Breast epithelium (tissue), 4 donors: ENCODE measurements around the gene GSTT4. TPM values are rescaled to one million over a fixed set of nuclear protein-coding genes. Genes with fewer than 3 reads are reported as not detected.
"Not testable (repeated sequence)": the region's sequence is repeated elsewhere in the genome, so short reads cannot be mapped to it uniquely, and the experiment has no call there.

Source experiments
- DNase-seq, 2 donors: peaks; one replicate each; pipeline ENCODE4 v3.0.0-alpha.2; 2019; ENCODE audit warnings: low spot score in 2 of 2
- H3K27ac ChIP-seq, 2 donors: fragments of 200-600 bp; sonication (generic) in 1 of 2; one replicate each; pipeline ENCODE4 v1.5.1; 2016 to 2019; ENCODE audit warnings: mild to moderate bottlenecking in 1 of 2
- H3K27me3 ChIP-seq, 2 donors: fragments of 200-600 bp; sonication (generic) in 1 of 2; one replicate each; pipeline versions ENCODE4 v1.5.1 to v1.6.0; 2017 to 2019; ENCODE audit warnings: control low read depth in 1 of 2, mild to moderate bottlenecking in 1 of 2
- H3K36me3 ChIP-seq: fragments of 200-600 bp; one replicate; pipeline ENCODE4 v1.5.1; 2019
- H3K4me1 ChIP-seq, 2 donors: fragments of 200-600 bp; sonication (generic); one replicate each; pipeline ENCODE4 v1.5.1; 2016 to 2019; ENCODE audit warnings: control low read depth in 1 of 2
- H3K4me3 ChIP-seq, 3 donors: fragments of 200-600 bp; sonication (generic); 1 replicate in 2 of 3; 2 replicates in 1 of 3; pipeline ENCODE4 v1.5.1; 2016 to 2019; ENCODE audit warnings: mild to moderate bottlenecking in 3 of 3, moderate library complexity in 2 of 3
- H3K9me3 ChIP-seq, 2 donors: fragments of 200-600 bp; sonication (generic) in 1 of 2; one replicate each; pipeline ENCODE4 v1.5.1; 2016 to 2019; ENCODE audit warnings: control low read depth in 1 of 2
- POLR2A ChIP-seq: fragments of 450-650 bp; IDR thresholded peaks from one replicate; pipeline ENCODE4 v1.6.1; 2016; ENCODE audit warnings: antibody characterized with exemption, mild to moderate bottlenecking, moderate library complexity
- POLR2AphosphoS5 ChIP-seq, 3 donors: sonication (generic); formaldehyde crosslinking; IDR thresholded peaks; one replicate each; pipeline ENCODE4 v1.6.1; 2017; ENCODE audit warnings: antibody characterized with exemption in 3 of 3
- intact Hi-C: fragments of 100-400 bp; cut with DNase I; formaldehyde crosslinking; loops from one replicate; pipeline ENCODE4 v1.15.1; 2023; ENCODE audit warnings: low total_unique reads
- total RNA-seq, 3 donors: library from RNA; depleted of rRNA; stranded (reverse); fragments of >200 nt; gene quantifications; one replicate each; pipeline ENCODE4 v1.1.0, GENCODE V29; 2016
- TF ChIP-seq, protein P1 (sequence below), 3 donors: fragments of 450-650 bp; IDR thresholded peaks; one replicate each; pipeline ENCODE4 v1.5.1; 2016 to 2017; ENCODE audit warnings: antibody characterized with exemption in 3 of 3, mild to moderate bottlenecking in 3 of 3, moderate library complexity in 3 of 3

Gene GSTT4
- total RNA-seq, 3 donors from 2014 or later: not detected

DNA sequence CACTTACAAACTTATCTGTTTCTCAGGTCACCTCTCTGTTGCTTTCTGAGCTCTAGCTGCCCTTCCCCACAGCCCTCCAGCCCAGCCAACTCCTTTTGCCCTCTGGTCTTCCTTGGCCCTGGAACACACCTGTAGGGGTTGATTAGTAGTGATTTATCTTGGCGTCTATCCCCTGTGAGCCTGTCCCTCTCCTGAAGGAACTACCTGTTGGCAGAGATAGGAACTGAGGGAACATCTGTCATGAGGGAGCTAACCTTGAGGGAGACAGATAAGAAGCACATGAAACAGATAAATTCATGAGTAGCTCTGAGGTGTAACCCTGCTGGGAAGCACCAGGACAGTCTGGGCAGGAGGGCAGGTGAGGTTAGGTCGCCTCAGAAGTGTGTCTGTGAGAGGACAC lies 44.7 kb upstream of the GSTT4 start:
- Histone ChIP-seq H3K9me3 (no peaks in the 10 kb centered on the region), H3K4me3 (no peak overlapping the region), H3K4me1 (no peaks in the 10 kb centered on the region), H3K36me3 (no peaks in the 10 kb centered on the region), H3K27me3 (no peaks in the 10 kb centered on the region), H3K27ac (no peak overlapping the region)
- no peak for DNase-seq
- TF ChIP-seq POLR2AphosphoS5 (IDR thresholded peaks at IDR 0.05): no peak
- TF ChIP-seq POLR2A: no peak
- TF ChIP-seq, protein P1, sequence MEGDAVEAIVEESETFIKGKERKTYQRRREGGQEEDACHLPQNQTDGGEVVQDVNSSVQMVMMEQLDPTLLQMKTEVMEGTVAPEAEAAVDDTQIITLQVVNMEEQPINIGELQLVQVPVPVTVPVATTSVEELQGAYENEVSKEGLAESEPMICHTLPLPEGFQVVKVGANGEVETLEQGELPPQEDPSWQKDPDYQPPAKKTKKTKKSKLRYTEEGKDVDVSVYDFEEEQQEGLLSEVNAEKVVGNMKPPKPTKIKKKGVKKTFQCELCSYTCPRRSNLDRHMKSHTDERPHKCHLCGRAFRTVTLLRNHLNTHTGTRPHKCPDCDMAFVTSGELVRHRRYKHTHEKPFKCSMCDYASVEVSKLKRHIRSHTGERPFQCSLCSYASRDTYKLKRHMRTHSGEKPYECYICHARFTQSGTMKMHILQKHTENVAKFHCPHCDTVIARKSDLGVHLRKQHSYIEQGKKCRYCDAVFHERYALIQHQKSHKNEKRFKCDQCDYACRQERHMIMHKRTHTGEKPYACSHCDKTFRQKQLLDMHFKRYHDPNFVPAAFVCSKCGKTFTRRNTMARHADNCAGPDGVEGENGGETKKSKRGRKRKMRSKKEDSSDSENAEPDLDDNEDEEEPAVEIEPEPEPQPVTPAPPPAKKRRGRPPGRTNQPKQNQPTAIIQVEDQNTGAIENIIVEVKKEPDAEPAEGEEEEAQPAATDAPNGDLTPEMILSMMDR (IDR thresholded peaks at IDR 0.05): no peak
- intact Hi-C loops: loop anchor here (10.0 kb wide), 1 partner anchor 465 kb away; no protein-coding TSS in a partner anchor

DNA sequence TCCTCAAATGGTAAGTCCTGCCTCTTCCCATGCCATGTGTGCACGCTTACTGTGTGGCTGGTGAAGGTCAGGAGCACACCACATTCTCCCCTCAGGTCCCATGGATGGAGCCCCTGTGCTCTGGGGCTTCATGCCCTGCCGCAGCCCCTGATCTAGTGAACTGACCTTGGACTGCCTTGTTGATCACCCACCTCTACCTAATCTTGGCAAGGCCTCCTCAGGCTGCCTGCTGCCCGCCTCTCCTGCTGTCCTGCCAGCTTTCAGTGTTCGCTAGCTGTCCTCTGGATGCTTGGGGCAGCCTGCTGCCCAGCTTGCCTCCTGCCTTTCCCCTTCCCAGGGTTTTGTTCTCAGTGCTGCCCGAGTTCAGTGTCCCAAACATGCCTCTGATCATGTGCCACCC lies 44.0 kb upstream of the GSTT4 start:
- no peaks in the 10 kb centered on the region for H3K27me3 ChIP-seq
- H3K9me3 ChIP-seq: no peaks in the 10 kb centered on the region
- TF ChIP-seq POLR2AphosphoS5 (IDR thresholded peaks at IDR 0.05) (no peak), POLR2A (no peak)
- TF ChIP-seq, protein P1 (IDR thresholded peaks at IDR 0.05): no peak
- no peak overlapping the region for H3K4me3 ChIP-seq
- intact Hi-C loops: no loop called here
- H3K27ac ChIP-seq: no peak overlapping the region
- H3K36me3 ChIP-seq: no peaks in the 10 kb centered on the region
- DNase-seq: no peak
- H3K4me1 ChIP-seq: no peaks in the 10 kb centered on the region

DNA sequence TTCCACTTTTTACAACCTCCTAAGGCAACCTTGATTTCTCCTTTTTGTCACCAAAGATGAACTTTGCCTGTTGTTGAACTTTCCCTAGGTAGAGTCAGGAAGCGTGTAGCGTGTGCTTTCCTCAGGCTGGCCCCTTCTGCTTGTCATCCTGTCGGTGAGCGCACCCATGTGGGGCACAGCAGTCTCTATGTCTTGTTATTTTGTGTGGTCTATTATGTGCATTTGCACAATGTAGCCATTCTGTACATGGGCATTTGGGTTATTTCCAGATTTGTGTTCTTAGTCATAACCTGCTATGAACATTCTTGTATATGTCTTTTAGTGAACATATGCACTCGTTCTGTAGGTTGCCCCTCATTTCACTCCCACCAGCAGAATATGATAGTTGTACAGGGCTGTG lies 40.8 kb upstream of the GSTT4 start:
- H3K27me3 ChIP-seq: no peaks in the 10 kb centered on the region
- no peaks in the 10 kb centered on the region for H3K9me3 ChIP-seq
- TF ChIP-seq POLR2A (no peak), POLR2AphosphoS5 (IDR thresholded peaks at IDR 0.05) (no peak)
- TF ChIP-seq, protein P1 (IDR thresholded peaks at IDR 0.05): no peak
- no peak overlapping the region for H3K4me3 ChIP-seq
- H3K4me1 ChIP-seq: no peaks in the 10 kb centered on the region
- H3K27ac ChIP-seq: no peak overlapping the region
- H3K36me3 ChIP-seq: no peaks in the 10 kb centered on the region
- intact Hi-C loops: no loop called here
- no peak for DNase-seq

DNA sequence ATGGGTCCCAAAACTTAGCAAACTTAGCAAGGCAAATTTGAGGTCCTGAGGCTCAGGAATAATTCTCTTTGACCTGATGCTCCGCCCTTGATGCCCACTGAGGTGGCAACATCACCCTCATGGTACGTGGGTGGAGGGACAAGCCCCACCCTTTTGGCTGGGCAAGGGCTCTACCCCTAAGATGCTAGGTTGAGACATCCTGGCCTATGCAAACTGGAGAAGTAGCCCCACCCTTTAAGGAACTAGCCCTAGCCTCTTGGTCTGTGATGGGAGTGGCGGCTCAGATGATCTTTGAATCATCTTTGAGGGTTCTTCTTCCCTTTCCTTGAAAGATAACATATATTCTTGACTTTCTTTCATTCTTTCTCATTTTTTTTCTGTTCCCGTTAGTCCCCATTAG lies 38.7 kb upstream of the GSTT4 start:
- no peaks in the 10 kb centered on the region for H3K36me3 ChIP-seq

DNA sequence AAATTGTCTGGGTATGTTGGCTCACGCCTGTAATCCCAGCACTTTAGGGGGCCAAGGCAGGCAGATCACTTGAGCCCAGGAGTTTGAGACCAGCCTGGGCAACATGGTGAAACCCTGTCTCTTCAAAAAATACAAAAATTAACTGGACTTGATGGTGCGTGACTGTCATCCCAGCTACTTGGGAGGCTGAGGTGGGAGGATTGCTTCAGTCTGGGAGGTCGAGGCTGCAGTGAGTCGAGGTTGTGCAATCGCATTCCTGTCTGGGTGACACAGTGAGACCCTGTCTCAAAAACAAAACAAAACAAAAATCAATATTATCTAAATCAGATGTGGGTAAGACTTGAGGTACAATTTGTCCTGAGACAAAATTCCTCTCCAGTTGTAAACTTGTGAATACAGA lies 38.2 kb upstream of the GSTT4 start:
- H3K4me3 ChIP-seq, H3K36me3 ChIP-seq, H3K27ac ChIP-seq, DNase-seq, H3K27me3 ChIP-seq, H3K4me1 ChIP-seq, intact Hi-C loops, H3K9me3 ChIP-seq: not testable (repeated sequence)

More for the DNA sequence above, 38.7 kb upstream of the GSTT4 start:
- Histone ChIP-seq H3K4me1 (no peaks in the 10 kb centered on the region), H3K4me3 (no peak overlapping the region), H3K27me3 (no peaks in the 10 kb centered on the region), H3K9me3 (no peaks in the 10 kb centered on the region), H3K27ac (no peak overlapping the region)
- no peak for DNase-seq
- no peak for TF ChIP-seq POLR2AphosphoS5 (IDR thresholded peaks at IDR 0.05)
- TF ChIP-seq POLR2A: no peak
- TF ChIP-seq, protein P1 (IDR thresholded peaks at IDR 0.05): no peak
- intact Hi-C loops: no loop called here

DNA sequence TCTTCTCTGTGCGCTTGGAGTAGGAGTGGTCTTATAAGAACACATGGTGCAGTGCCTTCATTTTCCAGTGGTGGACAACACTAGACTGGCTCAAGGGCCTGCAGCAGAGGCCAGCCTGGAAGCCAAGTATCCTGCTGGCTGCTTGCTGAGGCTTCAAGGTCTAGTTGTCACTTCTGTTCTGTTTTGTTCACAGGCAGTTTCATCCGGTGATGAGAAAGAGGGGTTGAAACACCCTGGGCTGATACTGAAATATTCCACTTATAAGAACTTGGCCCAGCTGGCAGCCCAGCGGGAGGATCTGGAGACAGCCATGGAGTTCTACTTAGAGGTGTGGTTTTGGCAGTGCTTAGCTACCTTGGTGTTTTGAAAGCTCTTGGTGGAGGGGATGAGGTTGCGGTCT lies 35.7 kb upstream of the GSTT4 start:
- no peak overlapping the region for H3K4me3 ChIP-seq
- no peaks in the 10 kb centered on the region for H3K36me3 ChIP-seq
- TF ChIP-seq, protein P1 (IDR thresholded peaks at IDR 0.05): no peak
- TF ChIP-seq POLR2A: no peak
- no peak for TF ChIP-seq POLR2AphosphoS5 (IDR thresholded peaks at IDR 0.05)
- H3K27ac ChIP-seq: no peak overlapping the region
- intact Hi-C loops: no loop called here
- no peak for DNase-seq
- H3K4me1 ChIP-seq: no peaks in the 10 kb centered on the region
- H3K9me3 ChIP-seq: no peaks in the 10 kb centered on the region
- H3K27me3 ChIP-seq: no peaks in the 10 kb centered on the region
